A549 (cell line): ENCODE data around the gene EIF2B1. TPM values are rescaled to one million over a fixed set of nuclear protein-coding genes. Genes with fewer than 3 reads are reported as not detected.

ENCODE experiments used
- polyA plus RNA-seq, 4 experiments: library from polyadenylated mRNA; depleted of rRNA in 3 of 4; stranded (reverse); fragments of >200 nt; fragmentation: RNase III in 1 of 4; extraction: RNeasy Plus Mini Kit Qiagen cat#74134 plus additional on column Dnase treatment in 1 of 4; gene quantifications; 2 replicates in 3 of 4; 3 replicates in 1 of 4; pipeline ENCODE4 v1.2.3, GENCODE V29; 2011 to 2017
- small RNA-seq, 6 experiments: library from RNA; depleted of rRNA; stranded (forward); fragments of <200 nt; gene quantifications; one replicate each; pipeline ENCODE3, GENCODE V24; 2012

The EIF2B1 gene
- polyA plus RNA-seq, 2 of the 4 experiments (the other 2 are of a cell fraction): 35.7 to 55.1 TPM

Small RNAs within 50 kb of the gene (small RNA-seq; reads per million reads assigned to genes)
- gene SNORA9B: 0 to 11.1 (median 0) reads per million in 6 experiments

Other genes with a start within 250 kb of the EIF2B1 start
- 32.9 and 40.5 TPM in 2 replicates for gene KMT5A, start 249.6 kb downstream of the EIF2B1 start, polyA plus RNA-seq (2011; rRNA removed)
- gene KMT5A, start 249.6 kb downstream of the EIF2B1 start, polyA plus RNA-seq (2017; fragmentation: RNase III; extraction: RNeasy Plus Mini Kit Qiagen cat#74134 plus additional on column Dnase treatment): 37.5 to 41.9 TPM (median 40.8 TPM) in 3 replicates
- gene RILPL2, start 197.0 kb downstream of the EIF2B1 start, polyA plus RNA-seq (2011; rRNA removed): 2.4 TPM in 2 replicates
- 2.1 to 3.1 TPM (median 2.9 TPM) in 3 replicates for gene RILPL2, start 197.0 kb downstream of the EIF2B1 start, polyA plus RNA-seq (2017; fragmentation: RNase III; extraction: RNeasy Plus Mini Kit Qiagen cat#74134 plus additional on column Dnase treatment)
- 14.3 and 19.1 TPM in 2 replicates for gene SNRNP35, start 175.5 kb downstream of the EIF2B1 start, polyA plus RNA-seq (2011; rRNA removed)
- 20.6 to 23.6 TPM (median 21.5 TPM) in 3 replicates for gene SNRNP35, start 175.5 kb downstream of the EIF2B1 start, polyA plus RNA-seq (2017; fragmentation: RNase III; extraction: RNeasy Plus Mini Kit Qiagen cat#74134 plus additional on column Dnase treatment)
- gene RILPL1, start 100.0 kb downstream of the EIF2B1 start, polyA plus RNA-seq (2011; rRNA removed): 14.2 and 15.5 TPM in 2 replicates
- 7.0 to 8.7 TPM (median 8.0 TPM) in 3 replicates for gene RILPL1, start 100.0 kb downstream of the EIF2B1 start, polyA plus RNA-seq (2017; fragmentation: RNase III; extraction: RNeasy Plus Mini Kit Qiagen cat#74134 plus additional on column Dnase treatment)
- gene TMED2, start 49.1 kb downstream of the EIF2B1 start, polyA plus RNA-seq (2011; rRNA removed): 292 and 361 TPM in 2 replicates
- gene TMED2, start 49.1 kb downstream of the EIF2B1 start, polyA plus RNA-seq (2017; fragmentation: RNase III; extraction: RNeasy Plus Mini Kit Qiagen cat#74134 plus additional on column Dnase treatment): 146 to 154 TPM (median 154 TPM) in 3 replicates
- 54.8 and 63.4 TPM in 2 replicates for gene DDX55, start 31.6 kb downstream of the EIF2B1 start, polyA plus RNA-seq (2011; rRNA removed)
- 36.9 to 40.3 TPM (median 37.5 TPM) in 3 replicates for gene DDX55, start 31.6 kb downstream of the EIF2B1 start, polyA plus RNA-seq (2017; fragmentation: RNase III; extraction: RNeasy Plus Mini Kit Qiagen cat#74134 plus additional on column Dnase treatment)
- gene GTF2H3, start 143 bp upstream of the EIF2B1 start, polyA plus RNA-seq (2011; rRNA removed): 71.8 and 85.3 TPM in 2 replicates
- gene GTF2H3, start 143 bp upstream of the EIF2B1 start, polyA plus RNA-seq (2017; fragmentation: RNase III; extraction: RNeasy Plus Mini Kit Qiagen cat#74134 plus additional on column Dnase treatment): 25.5 to 27.3 TPM (median 26.7 TPM) in 3 replicates
- 14.3 and 15.0 TPM in 2 replicates for gene TCTN2, start 37.4 kb upstream of the EIF2B1 start, polyA plus RNA-seq (2011; rRNA removed)
- gene TCTN2, start 37.4 kb upstream of the EIF2B1 start, polyA plus RNA-seq (2017; fragmentation: RNase III; extraction: RNeasy Plus Mini Kit Qiagen cat#74134 plus additional on column Dnase treatment): 7.2 to 9.7 TPM (median 8.6 TPM) in 3 replicates
- gene ATP6V0A2, start 78.7 kb upstream of the EIF2B1 start, polyA plus RNA-seq (2011; rRNA removed): 42.4 and 44.6 TPM in 2 replicates
- 11.9 to 12.5 TPM (median 12.1 TPM) in 3 replicates for gene ATP6V0A2, start 78.7 kb upstream of the EIF2B1 start, polyA plus RNA-seq (2017; fragmentation: RNase III; extraction: RNeasy Plus Mini Kit Qiagen cat#74134 plus additional on column Dnase treatment)
- 0.36 and 0.39 TPM in 2 replicates for gene DNAH10, start 128.6 kb upstream of the EIF2B1 start, polyA plus RNA-seq (2011; rRNA removed)
- 0.14 to 0.37 TPM (median 0.37 TPM) in 3 replicates for gene DNAH10, start 128.6 kb upstream of the EIF2B1 start, polyA plus RNA-seq (2017; fragmentation: RNase III; extraction: RNeasy Plus Mini Kit Qiagen cat#74134 plus additional on column Dnase treatment)